ENCODE measurements around the gene SKP1.

The SKP1 gene

DNA sequence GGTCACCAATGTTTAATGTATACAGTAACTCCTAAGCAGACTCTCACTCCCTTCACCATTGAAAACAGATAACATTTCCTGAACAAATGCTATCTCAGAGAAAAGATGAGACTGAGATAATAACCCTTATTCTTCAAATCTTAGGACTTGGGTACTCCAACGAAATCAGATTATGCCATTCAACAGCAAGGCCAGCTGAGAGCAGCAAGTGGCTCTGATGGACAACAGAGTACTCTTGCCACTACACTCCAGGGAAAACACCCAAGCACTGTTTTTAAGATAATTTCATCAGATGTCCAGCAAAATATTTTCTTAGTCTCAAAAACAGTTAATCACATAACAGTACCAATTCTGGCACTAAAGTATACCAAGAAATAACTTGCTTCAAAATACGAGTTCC lies 39.0 kb upstream of the SKP1 start:
- TF ChIP-seq, protein P1, sequence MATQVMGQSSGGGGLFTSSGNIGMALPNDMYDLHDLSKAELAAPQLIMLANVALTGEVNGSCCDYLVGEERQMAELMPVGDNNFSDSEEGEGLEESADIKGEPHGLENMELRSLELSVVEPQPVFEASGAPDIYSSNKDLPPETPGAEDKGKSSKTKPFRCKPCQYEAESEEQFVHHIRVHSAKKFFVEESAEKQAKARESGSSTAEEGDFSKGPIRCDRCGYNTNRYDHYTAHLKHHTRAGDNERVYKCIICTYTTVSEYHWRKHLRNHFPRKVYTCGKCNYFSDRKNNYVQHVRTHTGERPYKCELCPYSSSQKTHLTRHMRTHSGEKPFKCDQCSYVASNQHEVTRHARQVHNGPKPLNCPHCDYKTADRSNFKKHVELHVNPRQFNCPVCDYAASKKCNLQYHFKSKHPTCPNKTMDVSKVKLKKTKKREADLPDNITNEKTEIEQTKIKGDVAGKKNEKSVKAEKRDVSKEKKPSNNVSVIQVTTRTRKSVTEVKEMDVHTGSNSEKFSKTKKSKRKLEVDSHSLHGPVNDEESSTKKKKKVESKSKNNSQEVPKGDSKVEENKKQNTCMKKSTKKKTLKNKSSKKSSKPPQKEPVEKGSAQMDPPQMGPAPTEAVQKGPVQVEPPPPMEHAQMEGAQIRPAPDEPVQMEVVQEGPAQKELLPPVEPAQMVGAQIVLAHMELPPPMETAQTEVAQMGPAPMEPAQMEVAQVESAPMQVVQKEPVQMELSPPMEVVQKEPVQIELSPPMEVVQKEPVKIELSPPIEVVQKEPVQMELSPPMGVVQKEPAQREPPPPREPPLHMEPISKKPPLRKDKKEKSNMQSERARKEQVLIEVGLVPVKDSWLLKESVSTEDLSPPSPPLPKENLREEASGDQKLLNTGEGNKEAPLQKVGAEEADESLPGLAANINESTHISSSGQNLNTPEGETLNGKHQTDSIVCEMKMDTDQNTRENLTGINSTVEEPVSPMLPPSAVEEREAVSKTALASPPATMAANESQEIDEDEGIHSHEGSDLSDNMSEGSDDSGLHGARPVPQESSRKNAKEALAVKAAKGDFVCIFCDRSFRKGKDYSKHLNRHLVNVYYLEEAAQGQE (IDR thresholded peaks at IDR 0.05; ENCODE audit: insufficient read depth in 1 of 2, low read depth in 2 of 2, low read length in 2 of 2) = no peak
- TF ChIP-seq FOXP2 (optimal IDR thresholded peaks at IDR 0.05; ENCODE audit: borderline replicate concordance, extremely low read depth, extremely low read length, insufficient read depth) (no peak), TAF1 (IDR thresholded peaks at IDR 0.05; ENCODE audit: borderline replicate concordance, insufficient read depth, low read length) (no peak), SIN3A (IDR thresholded peaks at IDR 0.05; ENCODE audit: borderline replicate concordance, insufficient read depth, low read length) (no peak), POLR2AphosphoS5 (IDR thresholded peaks at IDR 0.05; ENCODE audit: low read depth, low read length) (no peak)

DNA sequence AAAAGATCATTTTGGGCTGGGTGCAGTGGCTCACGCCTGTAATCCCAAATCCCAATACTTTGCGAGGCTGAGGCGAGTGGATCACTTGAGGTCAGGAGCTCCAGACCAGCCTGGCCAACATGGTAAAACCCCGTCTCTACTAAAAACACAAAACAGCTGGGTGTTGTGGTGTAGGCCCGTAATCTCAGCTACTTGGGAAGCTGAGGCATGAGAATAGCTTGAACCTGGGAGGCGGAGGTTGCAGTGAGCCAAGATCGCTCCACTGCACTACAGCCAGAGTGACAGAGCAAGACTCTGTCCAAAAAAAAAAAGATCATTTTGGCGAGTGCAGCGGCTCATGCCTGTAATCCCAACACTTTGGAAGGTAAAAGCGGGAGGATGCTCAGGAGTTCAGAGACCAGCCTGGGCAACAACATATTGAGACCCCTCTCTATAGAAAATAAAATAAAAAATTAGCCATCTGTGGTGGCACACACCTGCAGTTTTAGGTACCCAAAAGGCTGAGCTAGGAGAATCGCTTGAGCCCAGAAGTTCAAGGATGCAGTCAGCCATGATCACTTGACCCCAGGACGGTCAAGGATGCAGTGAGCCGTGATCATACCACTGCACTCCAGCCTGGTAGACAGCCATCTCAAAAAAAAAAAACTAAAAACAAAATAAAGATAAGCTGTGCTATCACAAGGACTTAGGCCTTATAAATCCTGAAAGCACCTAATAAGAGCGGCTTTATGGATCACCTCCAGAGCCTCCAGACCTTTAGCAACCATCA lies 32.9 kb upstream of the SKP1 start:
- TF ChIP-seq POLR2AphosphoS5 (IDR thresholded peaks at IDR 0.05; ENCODE audit: low read depth, low read length) = no peak
- TF ChIP-seq, protein P1 (IDR thresholded peaks at IDR 0.05; ENCODE audit: insufficient read depth in 1 of 2, low read depth in 2 of 2, low read length in 2 of 2) = no peak
- no peak for TF ChIP-seq SIN3A (IDR thresholded peaks at IDR 0.05; ENCODE audit: borderline replicate concordance, insufficient read depth, low read length)
- no peak for TF ChIP-seq FOXP2 (optimal IDR thresholded peaks at IDR 0.05; ENCODE audit: borderline replicate concordance, extremely low read depth, extremely low read length, insufficient read depth)
- TF ChIP-seq TAF1 (IDR thresholded peaks at IDR 0.05; ENCODE audit: borderline replicate concordance, insufficient read depth, low read length) = no peak

DNA sequence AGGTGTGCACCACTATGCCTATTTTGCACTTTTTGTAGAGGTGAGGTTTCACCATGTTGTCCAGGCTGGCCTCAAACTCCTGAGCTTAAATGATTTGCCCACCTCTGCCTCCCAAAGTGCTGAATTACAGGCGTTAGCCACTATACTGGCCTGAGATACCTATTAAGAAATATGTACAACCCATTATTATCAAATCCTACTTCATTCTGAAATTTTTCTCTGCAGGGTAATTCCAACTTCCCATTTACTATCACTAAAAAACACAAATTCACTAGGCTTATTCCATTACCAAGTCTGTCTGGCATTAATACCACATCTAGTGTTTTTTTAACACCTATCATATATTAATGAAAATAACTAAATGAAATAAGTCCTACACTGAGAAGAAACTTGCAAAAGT lies 30.9 kb upstream of the SKP1 start:
- TF ChIP-seq POLR2AphosphoS5 (IDR thresholded peaks at IDR 0.05; ENCODE audit: low read depth, low read length) (no peak), SIN3A (IDR thresholded peaks at IDR 0.05; ENCODE audit: borderline replicate concordance, insufficient read depth, low read length) (no peak), TAF1 (IDR thresholded peaks at IDR 0.05; ENCODE audit: borderline replicate concordance, insufficient read depth, low read length) (no peak), FOXP2 (optimal IDR thresholded peaks at IDR 0.05; ENCODE audit: borderline replicate concordance, extremely low read depth, extremely low read length, insufficient read depth) (no peak)
- TF ChIP-seq, protein P1 (IDR thresholded peaks at IDR 0.05; ENCODE audit: insufficient read depth in 1 of 2, low read depth in 2 of 2, low read length in 2 of 2) = no peak

DNA sequence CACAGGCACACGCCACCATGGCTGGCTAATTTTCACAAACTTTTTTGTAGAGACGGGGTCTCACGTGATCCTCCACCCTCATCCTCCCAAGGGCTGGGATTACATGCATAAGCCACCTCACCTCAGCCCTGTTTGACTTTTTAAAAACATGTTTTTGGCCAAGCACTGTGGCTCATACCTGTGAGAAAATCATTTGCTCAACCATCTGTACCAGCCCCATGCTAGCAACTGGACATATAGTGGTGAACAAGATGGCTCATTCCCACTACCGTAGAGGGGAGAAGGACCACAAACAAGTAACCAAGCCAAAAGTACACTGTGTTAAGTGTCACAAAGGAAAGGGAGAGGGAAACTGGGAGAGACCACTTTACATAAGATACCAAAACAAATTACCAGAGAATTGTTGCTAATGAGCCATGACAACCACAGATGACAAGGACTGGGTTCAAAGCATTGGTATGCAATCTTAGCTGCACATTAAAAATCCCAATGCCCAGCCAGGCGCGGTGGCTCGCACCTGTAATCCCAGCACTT lies 29.9 kb upstream of the SKP1 start:
- no peak for TF ChIP-seq TAF1 (IDR thresholded peaks at IDR 0.05; ENCODE audit: borderline replicate concordance, insufficient read depth, low read length)
- TF ChIP-seq, protein P1 (IDR thresholded peaks at IDR 0.05; ENCODE audit: insufficient read depth in 1 of 2, low read depth in 2 of 2, low read length in 2 of 2) = no peak

All from PFSK-1 (cell line).